Smooth muscle cell (in vitro differentiated cells): ENCODE measurements around the gene F7. TPM values are rescaled to one million over a fixed set of nuclear protein-coding genes. Genes with fewer than 3 reads are reported as not detected.

ENCODE experiments used
- DNase-seq: peaks from one replicate; lab custom pipeline; 2025; ENCODE audit not compliant: unreplicated experiment; lab: John Stamatoyannopoulos, UW
- H2AFZ ChIP-seq: fragments of 200-600 bp; sonication (generic); 2 replicates; pipeline ENCODE4 v1.6.0; 2016; ENCODE audit warnings: antibody characterized with exemption, low read depth, mild to moderate bottlenecking
- H3F3A ChIP-seq: fragments of 200-600 bp; sonication (generic); 2 replicates; pipeline ENCODE4 v1.6.0; 2017; ENCODE audit warnings: antibody characterized with exemption, low read depth
- H3K27ac ChIP-seq: fragments of 200-600 bp; sonication (generic); 2 replicates; pipeline ENCODE4 v1.5.1; 2016; ENCODE audit warnings: low read depth, mild to moderate bottlenecking
- H3K27me3 ChIP-seq: fragments of 200-600 bp; sonication (generic); 2 replicates; pipeline ENCODE4 v1.6.1; 2016; ENCODE audit warnings: low read depth, mild to moderate bottlenecking
- H3K36me3 ChIP-seq: fragments of 200-600 bp; sonication (generic); 2 replicates; pipeline ENCODE4 v1.5.1; 2016; ENCODE audit warnings: low read depth
- H3K4me1 ChIP-seq: fragments of 200-600 bp; sonication (generic); 2 replicates; pipeline ENCODE4 v1.5.1; 2016; ENCODE audit warnings: low read depth
- H3K4me2 ChIP-seq: fragments of 200-600 bp; sonication (generic); 2 replicates; pipeline ENCODE4 v1.6.0; 2016; ENCODE audit warnings: mild to moderate bottlenecking
- H3K4me3 ChIP-seq: fragments of 200-600 bp; sonication (generic); 2 replicates; pipeline ENCODE4 v1.5.1; 2016; ENCODE audit warnings: mild to moderate bottlenecking
- H3K79me2 ChIP-seq: fragments of 200-600 bp; sonication (generic); 2 replicates; pipeline ENCODE4 v1.6.0; 2016; ENCODE audit warnings: low read depth, mild to moderate bottlenecking
- H3K9ac ChIP-seq: fragments of 200-600 bp; sonication (generic); 2 replicates; pipeline ENCODE4 v1.6.0; 2016; ENCODE audit warnings: low read depth
- H3K9me3 ChIP-seq: fragments of 200-600 bp; sonication (generic); replicated peaks from 2 replicates; pipeline ENCODE4 v1.5.1; 2016; ENCODE audit warnings: low read depth
- H4K20me1 ChIP-seq: fragments of 200-600 bp; sonication (generic); 2 replicates; pipeline ENCODE4 v1.6.0; 2016; ENCODE audit warnings: low read depth
- CTCF ChIP-seq: fragments of 200-600 bp; sonication (generic); IDR thresholded peaks from 2 replicates; pipeline ENCODE4 v1.5.1; 2017; ENCODE audit warnings: borderline replicate concordance, mild to moderate bottlenecking, antibody characterized with exemption; ENCODE audit not compliant: insufficient read depth, poor library complexity, severe bottlenecking
- WGBS: methylation state at CpG from one replicate; pipeline ENCODE4 v1.1.7; 2016; ENCODE audit warnings: low lambda C conversion rate; 5-methylcytosine and 5-hydroxymethylcytosine counted together
- polyA plus RNA-seq: library from polyadenylated mRNA; unstranded; fragments of >200 nt; fragmentation: Nextera tagmentation; extraction: Ambion mirVana; gene quantifications from 2 replicates; pipeline ENCODE4 v1.2.1, GENCODE V29; 2016
- total RNA-seq: library from RNA; depleted of rRNA; stranded (reverse); fragments of >200 nt; gene quantifications from 2 replicates; pipeline ENCODE4 v1.2.3, GENCODE V29; 2014

F7 gene
- total and polyA plus RNA-seq, 2 experiments from 2014 or later, result 0.63 to 1.7 TPM

- no peak overlapping the region for H2AFZ ChIP-seq
- no peaks in the 10 kb centered on the region for H3F3A ChIP-seq
- no peak overlapping the region for H3K9ac ChIP-seq
- WGBS, result 87% methylated on average over 29 of the region's 29 CpGs
- H3K27me3 ChIP-seq, result no peaks in the 10 kb centered on the region
- TF ChIP-seq CTCF, result no peak
- H3K36me3 ChIP-seq, result no peaks in the 10 kb centered on the region
- no peak overlapping the region for H3K27ac ChIP-seq
- H3K4me1 ChIP-seq, result peaks cover 10% of the 10 kb centered on the region
- no peaks in the 10 kb centered on the region for H3K79me2 ChIP-seq
- no peaks in the 10 kb centered on the region for H4K20me1 ChIP-seq
- H3K4me3 ChIP-seq, result peak overlapping the region; percentile 39
- no peaks in the 10 kb centered on the region for H3K9me3 ChIP-seq
- H3K4me2 ChIP-seq, result peak overlapping the region; percentile 68
- DNase-seq, result no peak
These were observed 17.9 kb downstream of the F7 start for GRCh38 chr13:113123226-113124201.

GRCh38 chr13:113124211-113124970 lies 18.8 kb downstream of the F7 start:
- Histone ChIP-seq H3K79me2 (no peaks in the 10 kb centered on the region), H2AFZ (no peak overlapping the region), H3K27ac (no peak overlapping the region), H3K4me2 (no peak overlapping the region), H3K9ac (no peak overlapping the region), H3K27me3 (no peaks in the 10 kb centered on the region), H4K20me1 (no peaks in the 10 kb centered on the region), H3K36me3 (no peaks in the 10 kb centered on the region), H3F3A (no peaks in the 10 kb centered on the region), H3K4me3 (no peak overlapping the region), H3K4me1 (peaks cover 10% of the 10 kb centered on the region), H3K9me3 (no peaks in the 10 kb centered on the region)
- DNase-seq, result no peak
- TF ChIP-seq CTCF, result no peak
- WGBS, result 98% methylated on average over 19 of the region's 19 CpGs

- Histone ChIP-seq H3K79me2 (no peaks in the 10 kb centered on the region), H3K36me3 (no peaks in the 10 kb centered on the region), H3K9ac (no peak overlapping the region), H2AFZ (no peak overlapping the region), H3K4me1 (peaks cover 10% of the 10 kb centered on the region), H3K27me3 (no peaks in the 10 kb centered on the region), H3K27ac (no peak overlapping the region), H3K9me3 (no peaks in the 10 kb centered on the region), H3K4me3 (no peak overlapping the region), H4K20me1 (no peaks in the 10 kb centered on the region), H3F3A (no peaks in the 10 kb centered on the region), H3K4me2 (no peak overlapping the region)
- no peak for DNase-seq
- no peak for TF ChIP-seq CTCF
- WGBS, result 96% methylated on average over 19 of the region's 19 CpGs
These were observed 20.1 kb downstream of the F7 start for GRCh38 chr13:113125506-113126264.
